Bronchus fibroblast of lung (primary cell): ENCODE results near the gene ADGRF5. TPM values are rescaled to one million over a fixed set of nuclear protein-coding genes. Genes with fewer than 3 reads are reported as not detected.

Experiments
- total RNA-seq: library from RNA; depleted of rRNA; stranded (reverse); fragments of >200 nt; gene quantifications from 2 replicates; pipeline ENCODE4 v1.2.3, GENCODE V29; 2015

Gene ADGRF5, protein sequence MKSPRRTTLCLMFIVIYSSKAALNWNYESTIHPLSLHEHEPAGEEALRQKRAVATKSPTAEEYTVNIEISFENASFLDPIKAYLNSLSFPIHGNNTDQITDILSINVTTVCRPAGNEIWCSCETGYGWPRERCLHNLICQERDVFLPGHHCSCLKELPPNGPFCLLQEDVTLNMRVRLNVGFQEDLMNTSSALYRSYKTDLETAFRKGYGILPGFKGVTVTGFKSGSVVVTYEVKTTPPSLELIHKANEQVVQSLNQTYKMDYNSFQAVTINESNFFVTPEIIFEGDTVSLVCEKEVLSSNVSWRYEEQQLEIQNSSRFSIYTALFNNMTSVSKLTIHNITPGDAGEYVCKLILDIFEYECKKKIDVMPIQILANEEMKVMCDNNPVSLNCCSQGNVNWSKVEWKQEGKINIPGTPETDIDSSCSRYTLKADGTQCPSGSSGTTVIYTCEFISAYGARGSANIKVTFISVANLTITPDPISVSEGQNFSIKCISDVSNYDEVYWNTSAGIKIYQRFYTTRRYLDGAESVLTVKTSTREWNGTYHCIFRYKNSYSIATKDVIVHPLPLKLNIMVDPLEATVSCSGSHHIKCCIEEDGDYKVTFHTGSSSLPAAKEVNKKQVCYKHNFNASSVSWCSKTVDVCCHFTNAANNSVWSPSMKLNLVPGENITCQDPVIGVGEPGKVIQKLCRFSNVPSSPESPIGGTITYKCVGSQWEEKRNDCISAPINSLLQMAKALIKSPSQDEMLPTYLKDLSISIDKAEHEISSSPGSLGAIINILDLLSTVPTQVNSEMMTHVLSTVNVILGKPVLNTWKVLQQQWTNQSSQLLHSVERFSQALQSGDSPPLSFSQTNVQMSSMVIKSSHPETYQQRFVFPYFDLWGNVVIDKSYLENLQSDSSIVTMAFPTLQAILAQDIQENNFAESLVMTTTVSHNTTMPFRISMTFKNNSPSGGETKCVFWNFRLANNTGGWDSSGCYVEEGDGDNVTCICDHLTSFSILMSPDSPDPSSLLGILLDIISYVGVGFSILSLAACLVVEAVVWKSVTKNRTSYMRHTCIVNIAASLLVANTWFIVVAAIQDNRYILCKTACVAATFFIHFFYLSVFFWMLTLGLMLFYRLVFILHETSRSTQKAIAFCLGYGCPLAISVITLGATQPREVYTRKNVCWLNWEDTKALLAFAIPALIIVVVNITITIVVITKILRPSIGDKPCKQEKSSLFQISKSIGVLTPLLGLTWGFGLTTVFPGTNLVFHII (N-terminal part only)
- total RNA-seq = under 0.01 TPM in 2 replicates

DNA sequence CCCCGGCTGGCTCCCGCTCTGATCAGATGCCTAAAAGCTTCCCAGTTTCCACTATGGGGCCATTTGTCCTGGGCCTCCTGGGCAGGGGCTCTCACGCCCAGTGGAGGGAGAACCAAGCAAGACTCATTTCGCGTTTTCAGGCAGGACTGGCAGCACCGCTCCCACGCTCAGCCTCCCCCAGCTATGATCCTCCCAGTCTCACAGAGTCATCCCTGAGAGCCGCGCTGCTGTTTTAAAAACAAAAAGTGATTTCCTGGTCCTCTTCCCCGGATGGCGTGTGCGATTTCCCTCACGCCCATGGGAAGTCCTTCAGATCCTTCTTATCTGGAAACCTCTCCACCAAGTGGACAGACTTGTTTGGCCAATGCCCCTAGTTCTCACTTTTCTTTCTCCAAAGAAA is at the start of gene ADGRF5:
TSS of gene ADGRF5 (minus strand) at position 208 of the 400 bp plus-strand sequence. CDS start 15,176 bp downstream, outside the sequence.

Other genes starting within 250 kb of the ADGRF5 start
- gene TDRD6, start 234.1 kb downstream of the ADGRF5 start, total RNA-seq = not detected in 2 replicates
- gene PLA2G7, start 186.6 kb downstream of the ADGRF5 start, total RNA-seq = not detected in 2 replicates
- not detected in 2 replicates for gene ANKRD66, start 175.0 kb downstream of the ADGRF5 start, total RNA-seq
- not detected in 2 replicates for gene MEP1A, start 128.5 kb downstream of the ADGRF5 start, total RNA-seq
- not detected in 2 replicates for gene ADGRF1, start 120.4 kb upstream of the ADGRF5 start, total RNA-seq